CD4-positive, alpha-beta T cell (primary cell): Measurements from ENCODE around the gene DUOX1. TPM values are rescaled to one million over a fixed set of nuclear protein-coding genes. Genes with fewer than 3 reads are reported as not detected.

Source experiments
- ATAC-seq: fragments of 200-7000 bp; cut with Tn5 transposase; one replicate; pipeline ENCODE4 v1.10.0; 2022; ENCODE audit warnings: mild to moderate bottlenecking; ENCODE audit not compliant: poor library complexity
- CTCF ChIA-PET: fragments of 350-600 bp; sonication (Branson Sonifier 250); formaldehyde crosslinking; loops from one replicate; lab custom pipeline; 2021; ENCODE audit warnings: antibody characterized with exemption, inconsistent platforms; lab: Charles Lee
- POLR2A ChIA-PET: fragments of 350-600 bp; sonication (Branson Sonifier 250); formaldehyde crosslinking; loops from one replicate; lab custom pipeline; 2021; ENCODE audit warnings: antibody characterized with exemption, inconsistent platforms; lab: Charles Lee
- DNase-seq, 14 experiments: peaks; one replicate each; pipeline ENCODE4 v3.0.0-alpha.2; 2013 to 2020; ENCODE audit warnings: mixed read lengths in 2 of 14
- H3K27ac ChIP-seq, 2 donors: one replicate each; pipeline versions ENCODE4 v1.5.1 to v1.7.0; 2013; ENCODE audit warnings: low read length in 2 of 2, low read depth in 1 of 2, mild to moderate bottlenecking in 1 of 2
- H3K27me3 ChIP-seq, 2 experiments: 1 replicate in 1 of 2; 2 replicates in 1 of 2; pipeline versions ENCODE4 v1.6.1 to v1.7.0; 2013; ENCODE audit warnings: low read length in 2 of 2, control low read depth in 1 of 2, mild to moderate bottlenecking in 1 of 2, moderate library complexity in 1 of 2; ENCODE audit not compliant: insufficient read depth in 2 of 2, control insufficient read depth in 1 of 2
- H3K36me3 ChIP-seq: one replicate; pipeline ENCODE4 v1.6.1; 2013; ENCODE audit warnings: low read length, control low read depth; ENCODE audit not compliant: insufficient read depth
- H3K4me1 ChIP-seq: one replicate; pipeline ENCODE4 v1.6.1; 2013; ENCODE audit warnings: low read length, control low read depth; ENCODE audit not compliant: insufficient read depth
- H3K4me3 ChIP-seq: one replicate; pipeline ENCODE4 v1.5.1; 2013; ENCODE audit warnings: mild to moderate bottlenecking, low read length, moderate library complexity
- H3K9me3 ChIP-seq, 2 experiments: 1 replicate in 1 of 2; 2 replicates in 1 of 2; pipeline versions ENCODE4 v1.6.1 to v1.7.0; 2013; ENCODE audit warnings: low read length in 2 of 2, mild to moderate bottlenecking in 2 of 2, control low read depth in 1 of 2, moderate library complexity in 1 of 2; ENCODE audit not compliant: control insufficient read depth in 1 of 2, insufficient read depth in 1 of 2
- H3K27ac Mint-ChIP-seq: one replicate; pipeline ENCODE4 v1.8.0; 2020; ENCODE audit warnings: mixed read lengths
- H3K27me3 Mint-ChIP-seq: one replicate; pipeline ENCODE4 v1.8.0; 2021; ENCODE audit warnings: mixed read lengths
- H3K36me3 Mint-ChIP-seq: one replicate; pipeline ENCODE4 v1.8.0; 2021; ENCODE audit warnings: low read depth, mixed read lengths
- H3K4me1 Mint-ChIP-seq: one replicate; pipeline ENCODE4 v1.8.0; 2021; ENCODE audit warnings: low read depth, mixed read lengths
- H3K4me3 Mint-ChIP-seq: one replicate; pipeline ENCODE4 v1.8.0; 2020; ENCODE audit warnings: mild to moderate bottlenecking, mixed read lengths
- H3K9me3 Mint-ChIP-seq: one replicate; pipeline ENCODE4 v1.8.0; 2020; ENCODE audit warnings: mixed read lengths
- intact Hi-C, 2 experiments: fragments of 100-400 bp; cut with DNase I in 1 of 2; cut with micrococcal nuclease in 1 of 2; formaldehyde crosslinking; loops; one replicate each; pipeline versions ENCODE4 v1.15.1 to v1.9.0; 2023 to 2025; cut with DNase I, micrococcal nuclease
- total RNA-seq, 174 experiments: library from RNA in 2 of 174; stranded (reverse) in 2 of 174; gene quantifications; one replicate each; pipeline ENCODE4 v1.2.3 and lab custom pipeline; 2021 to 2026
- TF ChIP-seq, protein P1 (sequence below): fragments of 200-600 bp; IDR thresholded peaks from one replicate; pipeline ENCODE4 v1.8.0; 2022; ENCODE audit warnings: antibody characterized with exemption, mild to moderate bottlenecking

The DUOX1 gene
- total RNA-seq, 2 experiments from 2014 or later = 0.17 to 0.25 TPM

DNA sequence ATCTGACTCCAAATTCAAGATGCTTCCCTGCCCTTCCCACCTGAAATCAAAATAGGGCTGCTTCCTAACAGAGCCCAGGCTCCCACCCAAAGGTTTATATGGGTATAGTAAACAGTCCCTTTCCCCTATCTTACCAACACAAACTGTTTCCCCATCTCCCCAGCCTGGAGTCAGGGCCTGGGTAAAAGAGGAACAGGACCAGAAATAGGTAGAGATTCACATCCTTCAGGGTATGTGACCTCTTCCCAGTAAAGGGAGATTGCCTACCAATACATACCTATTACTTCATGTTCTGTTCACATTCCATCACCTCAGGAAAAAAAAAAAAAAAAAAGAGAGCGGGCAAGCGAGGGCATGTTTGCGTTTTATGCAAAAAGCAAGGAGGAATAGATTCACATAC is 67.7 kb downstream of the DUOX1 start:
- Mint-ChIP-seq H3K36me3 (no peaks in the 10 kb centered on the region), H3K27me3 (peaks cover 16% of the 10 kb centered on the region), H3K4me1 (no peaks in the 10 kb centered on the region), H3K9me3 (peaks cover 2% of the 10 kb centered on the region), H3K4me3 (peak overlapping the region; percentile 54), H3K27ac (no peak overlapping the region)
- H3K27ac ChIP-seq = no peak overlapping the region
- H3K4me3 ChIP-seq = no peak overlapping the region
- DNase-seq (no peak), ATAC-seq (no peak)
- H3K27me3 ChIP-seq = no peaks in the 10 kb centered on the region
- intact Hi-C loops = loop anchor here in 1 of 2 experiments (10.0 kb wide), 1 partner anchor 913 kb away; the partner anchor contains the start of gene GOLM2
- no peaks in the 10 kb centered on the region for H3K36me3 ChIP-seq
- TF ChIP-seq, protein P1, sequence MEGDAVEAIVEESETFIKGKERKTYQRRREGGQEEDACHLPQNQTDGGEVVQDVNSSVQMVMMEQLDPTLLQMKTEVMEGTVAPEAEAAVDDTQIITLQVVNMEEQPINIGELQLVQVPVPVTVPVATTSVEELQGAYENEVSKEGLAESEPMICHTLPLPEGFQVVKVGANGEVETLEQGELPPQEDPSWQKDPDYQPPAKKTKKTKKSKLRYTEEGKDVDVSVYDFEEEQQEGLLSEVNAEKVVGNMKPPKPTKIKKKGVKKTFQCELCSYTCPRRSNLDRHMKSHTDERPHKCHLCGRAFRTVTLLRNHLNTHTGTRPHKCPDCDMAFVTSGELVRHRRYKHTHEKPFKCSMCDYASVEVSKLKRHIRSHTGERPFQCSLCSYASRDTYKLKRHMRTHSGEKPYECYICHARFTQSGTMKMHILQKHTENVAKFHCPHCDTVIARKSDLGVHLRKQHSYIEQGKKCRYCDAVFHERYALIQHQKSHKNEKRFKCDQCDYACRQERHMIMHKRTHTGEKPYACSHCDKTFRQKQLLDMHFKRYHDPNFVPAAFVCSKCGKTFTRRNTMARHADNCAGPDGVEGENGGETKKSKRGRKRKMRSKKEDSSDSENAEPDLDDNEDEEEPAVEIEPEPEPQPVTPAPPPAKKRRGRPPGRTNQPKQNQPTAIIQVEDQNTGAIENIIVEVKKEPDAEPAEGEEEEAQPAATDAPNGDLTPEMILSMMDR = no peak
- peaks cover 36% of the 10 kb centered on the region for H3K4me1 ChIP-seq
- ChIA-PET CTCF (interaction anchor here (0.7 to 2.6 kb wide), 6 partner anchors 10 to 1687 kb away, joined by 3 to 14 read pairs (median 10); partner anchors contain the start of gene SHF), POLR2A (interaction anchor here (0.9 to 5.5 kb wide), 5 partner anchors 9 to 34 kb away, joined by 3 to 129 read pairs (median 5); partner anchors contain the start of gene SHF)
- no peaks in the 10 kb centered on the region for H3K9me3 ChIP-seq

GRCh38 chr15:45198337-45199135 is 68.7 kb downstream of the DUOX1 start:
- H3K9me3 Mint-ChIP-seq = peaks cover 2% of the 10 kb centered on the region
- intact Hi-C loops = loop anchor here (1.0 to 10.0 kb wide), 2 partner anchors 10 to 914 kb away; partner anchors contain the start of gene GOLM2 (in 1 of the 2)
- no peaks in the 10 kb centered on the region for H3K9me3 ChIP-seq
- TF ChIP-seq, protein P1 = peak; percentile 46
- peak overlapping the region; percentile 91 to 94 for H3K27ac ChIP-seq
- no peaks in the 10 kb centered on the region for H3K27me3 ChIP-seq
- DNase-seq = peak; percentile 84 to 99 (median 94)
- H3K4me3 ChIP-seq = peak overlapping the region; percentile 88
- CTCF ChIA-PET = interaction anchor here (0.7 to 2.6 kb wide), 8 partner anchors 9 to 1688 kb away, joined by 3 to 14 read pairs (median 6); partner anchors contain the start of gene SHF
- no peaks in the 10 kb centered on the region for H3K36me3 Mint-ChIP-seq
- H3K27ac Mint-ChIP-seq = no peak overlapping the region
- peaks cover 36% of the 10 kb centered on the region for H3K4me1 ChIP-seq
- H3K27me3 Mint-ChIP-seq = peaks cover 16% of the 10 kb centered on the region
- H3K4me1 Mint-ChIP-seq = no peaks in the 10 kb centered on the region
- peak; percentile 61 for ATAC-seq
- no peaks in the 10 kb centered on the region for H3K36me3 ChIP-seq
- H3K4me3 Mint-ChIP-seq = no peak overlapping the region
- POLR2A ChIA-PET = interaction anchor here (0.6 to 5.5 kb wide), 12 partner anchors 11 to 911 kb away, joined by 3 to 129 read pairs (median 4); partner anchors contain the start of genes BLOC1S6, EIF3J and SHF

DNA sequence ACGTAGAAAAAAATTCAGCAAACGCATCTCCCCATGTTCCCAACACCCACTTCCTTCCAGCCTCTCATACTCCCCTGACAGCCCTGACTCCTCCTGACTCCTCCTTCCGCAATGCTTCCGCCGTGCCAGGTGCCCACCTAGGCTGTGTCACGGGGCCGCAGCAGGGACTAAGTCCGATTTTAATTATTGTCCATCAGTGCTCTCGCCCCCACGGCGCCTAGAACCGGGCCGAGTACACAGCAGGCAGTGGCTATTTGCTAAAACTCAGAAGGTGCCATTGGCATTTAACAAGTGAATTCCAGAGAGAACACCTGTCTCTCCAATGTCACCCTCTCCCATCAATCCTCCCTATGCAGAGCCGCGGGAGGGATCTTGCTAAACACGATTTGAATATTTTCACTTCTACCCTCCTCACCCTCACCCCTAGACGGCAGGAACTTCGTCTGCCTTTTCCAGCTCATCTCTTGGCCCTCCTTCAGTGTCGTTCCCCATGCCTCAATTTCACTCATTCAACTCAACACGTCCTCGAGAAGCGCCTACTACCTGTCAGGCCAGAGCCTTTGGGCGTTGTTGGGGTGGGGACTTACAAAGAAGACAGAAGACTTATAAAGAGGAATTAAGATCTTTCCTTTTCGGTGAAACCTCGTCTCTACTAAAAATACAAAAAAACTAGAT is 69.5 kb downstream of the DUOX1 start:
- peaks cover 2% of the 10 kb centered on the region for H3K9me3 Mint-ChIP-seq
- no peaks in the 10 kb centered on the region for H3K4me1 Mint-ChIP-seq
- ChIA-PET CTCF (interaction anchor here (1.5 to 2.6 kb wide), 3 partner anchors 9 to 35 kb away, joined by 3 to 14 read pairs (median 12); no protein-coding TSS in a partner anchor), POLR2A (interaction anchor here (1.0 to 5.5 kb wide), 8 partner anchors 11 to 488 kb away, joined by 3 to 129 read pairs (median 28); partner anchors contain the start of genes B2M, PATL2 and SHF)
- peak in 11 of 14 experiments; percentile 6 to 71 (median 19) for DNase-seq
- H3K36me3 Mint-ChIP-seq = no peaks in the 10 kb centered on the region
- intact Hi-C loops = loop anchor here in 1 of 2 experiments (10.0 kb wide), 1 partner anchor 914 kb away; the partner anchor contains the start of gene GOLM2
- Histone ChIP-seq H3K27me3 (no peaks in the 10 kb centered on the region), H3K27ac (peak overlapping the region; percentile 91 to 94), H3K4me1 (peaks cover 36% of the 10 kb centered on the region), H3K36me3 (no peaks in the 10 kb centered on the region), H3K4me3 (peak overlapping the region; percentile 88), H3K9me3 (no peaks in the 10 kb centered on the region)
- no peak overlapping the region for H3K4me3 Mint-ChIP-seq
- peak; percentile 10 for ATAC-seq
- TF ChIP-seq, protein P1 = no peak
- H3K27me3 Mint-ChIP-seq = peaks cover 16% of the 10 kb centered on the region
- no peak overlapping the region for H3K27ac Mint-ChIP-seq
